WTC11 (cell line): Measurements from ENCODE around the gene NBEAL1. TPM values are rescaled to one million over a fixed set of nuclear protein-coding genes. Genes with fewer than 3 reads are reported as not detected.

Source experiments
- ATAC-seq: fragments of 200-7000 bp; cut with Tn5 transposase; 2 replicates; pipeline ENCODE4 v1.10.0; 2021; ENCODE audit warnings: mild to moderate bottlenecking, moderate library complexity
- CTCF ChIA-PET: fragments of 300-600 bp; sonication (Branson Sonifier 250); formaldehyde crosslinking; loops from one replicate; lab custom pipeline; 2021; ENCODE audit warnings: antibody characterized with exemption; lab: Charles Lee
- POLR2A ChIA-PET: fragments of 350-600 bp; sonication (Branson Sonifier 250); formaldehyde crosslinking; loops from one replicate; lab custom pipeline; 2021; ENCODE audit warnings: antibody characterized with exemption; lab: Charles Lee
- DNase-seq: peaks from one replicate; pipeline ENCODE4 v3.0.0; 2021; ENCODE audit warnings: low spot score
- H3K27ac Mint-ChIP-seq: 2 replicates; pipeline ENCODE4 v1.8.0; 2021; ENCODE audit warnings: mixed read lengths
- H3K27me3 Mint-ChIP-seq: 2 replicates; pipeline ENCODE4 v1.8.0; 2021; ENCODE audit warnings: low read depth, mild to moderate bottlenecking, moderate library complexity, mixed read lengths
- H3K36me3 Mint-ChIP-seq: 2 replicates; pipeline ENCODE4 v1.8.0; 2021; ENCODE audit warnings: mixed read lengths
- H3K4me1 Mint-ChIP-seq: 2 replicates; pipeline ENCODE4 v1.8.0; 2022; ENCODE audit warnings: mixed read lengths
- H3K4me3 Mint-ChIP-seq: 2 replicates; pipeline ENCODE4 v1.8.0; 2021; ENCODE audit warnings: mild to moderate bottlenecking, moderate library complexity, mixed read lengths
- H3K9me3 Mint-ChIP-seq: 2 replicates; pipeline ENCODE4 v1.8.0; 2021; ENCODE audit warnings: mixed read lengths
- ETV6 ChIP-seq: sonication (generic); formaldehyde crosslinking; IDR thresholded peaks from 2 replicates; pipeline ENCODE4 v1.8.1; 2022; ENCODE audit warnings: mild to moderate bottlenecking, missing genetic modification reagents
- FOXK1 ChIP-seq: sonication (generic); formaldehyde crosslinking; IDR thresholded peaks from 2 replicates; pipeline ENCODE4 v1.8.0; 2022; ENCODE audit warnings: mild to moderate bottlenecking, moderate library complexity, missing genetic modification reagents
- FOXP1 ChIP-seq: sonication (generic); formaldehyde crosslinking; IDR thresholded peaks from 2 replicates; pipeline ENCODE4 v1.8.0; 2022; ENCODE audit warnings: missing genetic modification reagents, mild to moderate bottlenecking, moderate library complexity, borderline replicate concordance
- HMGA2 ChIP-seq: fragments of 250-450 bp; sonication (Bioruptor Pico); IDR thresholded peaks from 2 replicates; pipeline ENCODE4 v1.4.0; 2021; ENCODE audit warnings: mild to moderate bottlenecking, moderate library complexity
- JUN ChIP-seq: sonication (generic); formaldehyde crosslinking; IDR thresholded peaks from 2 replicates; pipeline ENCODE4 v1.8.0; 2023; ENCODE audit warnings: mild to moderate bottlenecking, missing genetic modification reagents
- MYBL2 ChIP-seq: sonication (generic); formaldehyde crosslinking; IDR thresholded peaks from 2 replicates; pipeline ENCODE4 v1.8.1; 2023; ENCODE audit warnings: mild to moderate bottlenecking, moderate library complexity, missing genetic modification reagents
- NR1H2 ChIP-seq: sonication (generic); formaldehyde crosslinking; IDR thresholded peaks from 2 replicates; pipeline ENCODE4 v1.9.0; 2021; ENCODE audit warnings: mild to moderate bottlenecking, moderate library complexity, missing genetic modification reagents
- PRRX2 ChIP-seq: fragments of 250-450 bp; sonication (Bioruptor Pico); IDR thresholded peaks from 2 replicates; pipeline ENCODE4 v1.8.0; 2021; ENCODE audit warnings: mild to moderate bottlenecking
- TEAD4 ChIP-seq: sonication (generic); formaldehyde crosslinking; IDR thresholded peaks from 2 replicates; pipeline ENCODE4 v1.8.0; 2022; ENCODE audit warnings: mild to moderate bottlenecking, missing genetic modification reagents
- ZBTB21 ChIP-seq: sonication (generic); formaldehyde crosslinking; IDR thresholded peaks from 2 replicates; pipeline ENCODE4 v1.8.1; 2023; ENCODE audit warnings: mild to moderate bottlenecking, missing genetic modification reagents, borderline replicate concordance
- ZNF396 ChIP-seq: fragments of 250-450 bp; sonication (Bioruptor Pico); IDR thresholded peaks from 2 replicates; pipeline ENCODE4 v1.8.0; 2021; ENCODE audit warnings: mild to moderate bottlenecking, moderate library complexity, borderline replicate concordance
- total RNA-seq: library from RNA; stranded (reverse); gene quantifications from 3 replicates; pipeline ENCODE4 v1.2.3, GENCODE V29; 2021
- TF ChIP-seq, protein P1 (sequence below): sonication (generic); formaldehyde crosslinking; IDR thresholded peaks from 2 replicates; pipeline ENCODE4 v1.8.1; 2022; ENCODE audit warnings: low read depth, mild to moderate bottlenecking, moderate library complexity, missing genetic modification reagents, borderline replicate concordance
- TF ChIP-seq, protein P2 (sequence below): sonication (generic); formaldehyde crosslinking; IDR thresholded peaks from 2 replicates; pipeline ENCODE4 v1.8.0; 2023; ENCODE audit warnings: missing genetic modification reagents, mild to moderate bottlenecking, borderline replicate concordance
- TF ChIP-seq, protein P3 (sequence below): fragments of 250-450 bp; sonication (Bioruptor Pico); IDR thresholded peaks from 2 replicates; pipeline ENCODE4 v1.9.0; 2021; ENCODE audit warnings: mild to moderate bottlenecking, borderline replicate concordance
- TF ChIP-seq, protein P4 (sequence below): fragments of 250-450 bp; sonication (Bioruptor Pico); IDR thresholded peaks from 2 replicates; pipeline ENCODE4 v2.1.2; 2022; ENCODE audit warnings: mild to moderate bottlenecking, moderate library complexity
- TF ChIP-seq, protein P5 (sequence below): sonication (generic); formaldehyde crosslinking; conservative IDR thresholded peaks from 2 replicates; pipeline ENCODE4 v1.8.1; 2022; ENCODE audit warnings: mild to moderate bottlenecking, missing genetic modification reagents
- TF ChIP-seq, protein P6 (sequence below): sonication (generic); formaldehyde crosslinking; IDR thresholded peaks from 2 replicates; pipeline ENCODE4 v1.8.1; 2022; ENCODE audit warnings: low read depth, missing genetic modification reagents, borderline replicate concordance

The NBEAL1 gene
- total RNA-seq, 1 experiment from 2014 or later, result 10.5 TPM

DNA sequence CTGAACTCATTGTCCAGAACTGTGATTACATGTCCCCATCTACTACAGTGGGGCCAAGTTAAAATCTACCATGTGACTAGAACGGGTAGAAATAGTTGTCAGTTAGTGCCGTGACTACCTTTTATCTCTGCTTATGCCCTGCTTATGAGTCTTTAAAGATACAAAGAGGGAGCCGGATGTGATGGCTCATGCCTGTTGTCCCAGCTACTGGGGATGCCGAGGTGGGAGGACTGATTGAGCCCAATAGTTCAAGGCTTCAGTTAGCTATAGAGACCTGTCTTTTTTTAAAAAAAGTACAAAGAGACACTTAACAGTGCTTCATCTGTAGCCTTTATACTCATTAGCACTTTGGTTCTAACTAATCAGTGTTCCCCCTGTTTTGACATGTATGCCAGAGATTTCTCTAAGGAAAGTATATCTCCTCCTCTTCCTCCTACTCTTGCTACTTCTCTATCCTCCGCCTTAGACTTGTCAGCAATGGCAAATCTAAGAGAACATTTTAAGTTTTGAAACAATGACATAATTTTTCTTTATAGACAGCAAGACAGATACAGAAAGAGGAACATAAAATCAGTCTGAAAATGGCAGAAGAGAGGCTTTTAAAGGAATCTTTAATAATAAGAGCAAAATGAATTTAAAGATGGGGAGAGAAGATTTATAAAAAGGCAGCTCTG lies 45.0 kb downstream of the NBEAL1 start:
- 0 out of 2 replicates have a peak overlapping the region, but pooled peaks have one; percentile 71 for H3K27ac Mint-ChIP-seq
- DNase-seq, result no peak
- CTCF ChIA-PET, result no interaction called here
- POLR2A ChIA-PET, result no interaction called here
- H3K9me3 Mint-ChIP-seq, result peaks cover 8% of the 10 kb centered on the region; the same call in 1 of the 2 replicates
- H3K4me1 Mint-ChIP-seq, result peaks cover 16% of the 10 kb centered on the region
- ATAC-seq, result no peak
- H3K27me3 Mint-ChIP-seq, result no peaks in the 10 kb centered on the region
- TF ChIP-seq FOXK1 (CRISPR knock-in tag) (no peak), HMGA2 (no peak), ZNF396 (CRISPR knock-in tag) (no peak), ETV6 (CRISPR knock-in tag) (no peak), NR1H2 (CRISPR knock-in tag) (no peak), TEAD4 (CRISPR knock-in tag) (no peak), PRRX2 (CRISPR knock-in tag) (no peak), MYBL2 (CRISPR knock-in tag) (no peak), FOXP1 (CRISPR knock-in tag) (no peak), JUN (CRISPR knock-in tag) (no peak), ZBTB21 (CRISPR knock-in tag) (no peak)
- TF ChIP-seq, protein P1, sequence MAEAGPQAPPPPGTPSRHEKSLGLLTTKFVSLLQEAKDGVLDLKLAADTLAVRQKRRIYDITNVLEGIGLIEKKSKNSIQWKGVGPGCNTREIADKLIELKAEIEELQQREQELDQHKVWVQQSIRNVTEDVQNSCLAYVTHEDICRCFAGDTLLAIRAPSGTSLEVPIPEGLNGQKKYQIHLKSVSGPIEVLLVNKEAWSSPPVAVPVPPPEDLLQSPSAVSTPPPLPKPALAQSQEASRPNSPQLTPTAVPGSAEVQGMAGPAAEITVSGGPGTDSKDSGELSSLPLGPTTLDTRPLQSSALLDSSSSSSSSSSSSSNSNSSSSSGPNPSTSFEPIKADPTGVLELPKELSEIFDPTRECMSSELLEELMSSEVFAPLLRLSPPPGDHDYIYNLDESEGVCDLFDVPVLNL (CRISPR knock-in tag), result no peak
- TF ChIP-seq, protein P2, sequence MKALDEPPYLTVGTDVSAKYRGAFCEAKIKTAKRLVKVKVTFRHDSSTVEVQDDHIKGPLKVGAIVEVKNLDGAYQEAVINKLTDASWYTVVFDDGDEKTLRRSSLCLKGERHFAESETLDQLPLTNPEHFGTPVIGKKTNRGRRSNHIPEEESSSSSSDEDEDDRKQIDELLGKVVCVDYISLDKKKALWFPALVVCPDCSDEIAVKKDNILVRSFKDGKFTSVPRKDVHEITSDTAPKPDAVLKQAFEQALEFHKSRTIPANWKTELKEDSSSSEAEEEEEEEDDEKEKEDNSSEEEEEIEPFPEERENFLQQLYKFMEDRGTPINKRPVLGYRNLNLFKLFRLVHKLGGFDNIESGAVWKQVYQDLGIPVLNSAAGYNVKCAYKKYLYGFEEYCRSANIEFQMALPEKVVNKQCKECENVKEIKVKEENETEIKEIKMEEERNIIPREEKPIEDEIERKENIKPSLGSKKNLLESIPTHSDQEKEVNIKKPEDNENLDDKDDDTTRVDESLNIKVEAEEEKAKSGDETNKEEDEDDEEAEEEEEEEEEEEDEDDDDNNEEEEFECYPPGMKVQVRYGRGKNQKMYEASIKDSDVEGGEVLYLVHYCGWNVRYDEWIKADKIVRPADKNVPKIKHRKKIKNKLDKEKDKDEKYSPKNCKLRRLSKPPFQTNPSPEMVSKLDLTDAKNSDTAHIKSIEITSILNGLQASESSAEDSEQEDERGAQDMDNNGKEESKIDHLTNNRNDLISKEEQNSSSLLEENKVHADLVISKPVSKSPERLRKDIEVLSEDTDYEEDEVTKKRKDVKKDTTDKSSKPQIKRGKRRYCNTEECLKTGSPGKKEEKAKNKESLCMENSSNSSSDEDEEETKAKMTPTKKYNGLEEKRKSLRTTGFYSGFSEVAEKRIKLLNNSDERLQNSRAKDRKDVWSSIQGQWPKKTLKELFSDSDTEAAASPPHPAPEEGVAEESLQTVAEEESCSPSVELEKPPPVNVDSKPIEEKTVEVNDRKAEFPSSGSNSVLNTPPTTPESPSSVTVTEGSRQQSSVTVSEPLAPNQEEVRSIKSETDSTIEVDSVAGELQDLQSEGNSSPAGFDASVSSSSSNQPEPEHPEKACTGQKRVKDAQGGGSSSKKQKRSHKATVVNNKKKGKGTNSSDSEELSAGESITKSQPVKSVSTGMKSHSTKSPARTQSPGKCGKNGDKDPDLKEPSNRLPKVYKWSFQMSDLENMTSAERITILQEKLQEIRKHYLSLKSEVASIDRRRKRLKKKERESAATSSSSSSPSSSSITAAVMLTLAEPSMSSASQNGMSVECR (CRISPR knock-in tag), result no peak
- TF ChIP-seq, protein P3, sequence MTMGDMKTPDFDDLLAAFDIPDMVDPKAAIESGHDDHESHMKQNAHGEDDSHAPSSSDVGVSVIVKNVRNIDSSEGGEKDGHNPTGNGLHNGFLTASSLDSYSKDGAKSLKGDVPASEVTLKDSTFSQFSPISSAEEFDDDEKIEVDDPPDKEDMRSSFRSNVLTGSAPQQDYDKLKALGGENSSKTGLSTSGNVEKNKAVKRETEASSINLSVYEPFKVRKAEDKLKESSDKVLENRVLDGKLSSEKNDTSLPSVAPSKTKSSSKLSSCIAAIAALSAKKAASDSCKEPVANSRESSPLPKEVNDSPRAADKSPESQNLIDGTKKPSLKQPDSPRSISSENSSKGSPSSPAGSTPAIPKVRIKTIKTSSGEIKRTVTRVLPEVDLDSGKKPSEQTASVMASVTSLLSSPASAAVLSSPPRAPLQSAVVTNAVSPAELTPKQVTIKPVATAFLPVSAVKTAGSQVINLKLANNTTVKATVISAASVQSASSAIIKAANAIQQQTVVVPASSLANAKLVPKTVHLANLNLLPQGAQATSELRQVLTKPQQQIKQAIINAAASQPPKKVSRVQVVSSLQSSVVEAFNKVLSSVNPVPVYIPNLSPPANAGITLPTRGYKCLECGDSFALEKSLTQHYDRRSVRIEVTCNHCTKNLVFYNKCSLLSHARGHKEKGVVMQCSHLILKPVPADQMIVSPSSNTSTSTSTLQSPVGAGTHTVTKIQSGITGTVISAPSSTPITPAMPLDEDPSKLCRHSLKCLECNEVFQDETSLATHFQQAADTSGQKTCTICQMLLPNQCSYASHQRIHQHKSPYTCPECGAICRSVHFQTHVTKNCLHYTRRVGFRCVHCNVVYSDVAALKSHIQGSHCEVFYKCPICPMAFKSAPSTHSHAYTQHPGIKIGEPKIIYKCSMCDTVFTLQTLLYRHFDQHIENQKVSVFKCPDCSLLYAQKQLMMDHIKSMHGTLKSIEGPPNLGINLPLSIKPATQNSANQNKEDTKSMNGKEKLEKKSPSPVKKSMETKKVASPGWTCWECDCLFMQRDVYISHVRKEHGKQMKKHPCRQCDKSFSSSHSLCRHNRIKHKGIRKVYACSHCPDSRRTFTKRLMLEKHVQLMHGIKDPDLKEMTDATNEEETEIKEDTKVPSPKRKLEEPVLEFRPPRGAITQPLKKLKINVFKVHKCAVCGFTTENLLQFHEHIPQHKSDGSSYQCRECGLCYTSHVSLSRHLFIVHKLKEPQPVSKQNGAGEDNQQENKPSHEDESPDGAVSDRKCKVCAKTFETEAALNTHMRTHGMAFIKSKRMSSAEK (CRISPR knock-in tag), result no peak
- TF ChIP-seq, protein P4, sequence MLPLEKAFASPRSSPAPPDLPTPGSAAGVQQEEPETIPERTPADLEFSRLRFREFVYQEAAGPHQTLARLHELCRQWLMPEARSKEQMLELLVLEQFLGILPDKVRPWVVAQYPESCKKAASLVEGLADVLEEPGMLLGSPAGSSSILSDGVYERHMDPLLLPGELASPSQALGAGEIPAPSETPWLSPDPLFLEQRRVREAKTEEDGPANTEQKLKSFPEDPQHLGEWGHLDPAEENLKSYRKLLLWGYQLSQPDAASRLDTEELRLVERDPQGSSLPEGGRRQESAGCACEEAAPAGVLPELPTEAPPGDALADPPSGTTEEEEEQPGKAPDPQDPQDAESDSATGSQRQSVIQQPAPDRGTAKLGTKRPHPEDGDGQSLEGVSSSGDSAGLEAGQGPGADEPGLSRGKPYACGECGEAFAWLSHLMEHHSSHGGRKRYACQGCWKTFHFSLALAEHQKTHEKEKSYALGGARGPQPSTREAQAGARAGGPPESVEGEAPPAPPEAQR, result no peak
- TF ChIP-seq, protein P5, sequence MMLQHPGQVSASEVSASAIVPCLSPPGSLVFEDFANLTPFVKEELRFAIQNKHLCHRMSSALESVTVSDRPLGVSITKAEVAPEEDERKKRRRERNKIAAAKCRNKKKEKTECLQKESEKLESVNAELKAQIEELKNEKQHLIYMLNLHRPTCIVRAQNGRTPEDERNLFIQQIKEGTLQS (CRISPR knock-in tag), result no peak
- TF ChIP-seq, protein P6, sequence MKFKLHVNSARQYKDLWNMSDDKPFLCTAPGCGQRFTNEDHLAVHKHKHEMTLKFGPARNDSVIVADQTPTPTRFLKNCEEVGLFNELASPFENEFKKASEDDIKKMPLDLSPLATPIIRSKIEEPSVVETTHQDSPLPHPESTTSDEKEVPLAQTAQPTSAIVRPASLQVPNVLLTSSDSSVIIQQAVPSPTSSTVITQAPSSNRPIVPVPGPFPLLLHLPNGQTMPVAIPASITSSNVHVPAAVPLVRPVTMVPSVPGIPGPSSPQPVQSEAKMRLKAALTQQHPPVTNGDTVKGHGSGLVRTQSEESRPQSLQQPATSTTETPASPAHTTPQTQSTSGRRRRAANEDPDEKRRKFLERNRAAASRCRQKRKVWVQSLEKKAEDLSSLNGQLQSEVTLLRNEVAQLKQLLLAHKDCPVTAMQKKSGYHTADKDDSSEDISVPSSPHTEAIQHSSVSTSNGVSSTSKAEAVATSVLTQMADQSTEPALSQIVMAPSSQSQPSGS (CRISPR knock-in tag), result no peak
- no peak overlapping the region for H3K4me3 Mint-ChIP-seq
- H3K36me3 Mint-ChIP-seq, result peaks cover 3% of the 10 kb centered on the region; the same call in 1 of the 2 replicates
